ENCODE results near the gene KRTAP4-5. TPM values are rescaled to one million over a fixed set of nuclear protein-coding genes. Genes with fewer than 3 reads are reported as not detected.

Gene KRTAP4-5
- total RNA-seq, 4 donors from 2014 or later = not detected

GRCh38 chr17:41177727-41178271 is 28.2 kb upstream of the KRTAP4-5 start, which contains the start of gene KRTAP4-2:
Gene KRTAP4-2 (minus strand): TSS chr17:41178221. CDS start chr17:41178164, 57 bp downstream.
- Histone ChIP-seq H3K4me1 (peaks cover 0 to 7% (median 0%) of the 10 kb centered on the region in 4 donors), H3K27ac (no peak within 1 kb of the TSS), H3K9me3 (no peaks in the 10 kb centered on the region), H3K4me3 (no peak within 1 kb of the TSS), H3K27me3 (peaks cover 18% of the 10 kb centered on the region), H3K36me3 (no peaks in the 10 kb centered on the region)
- intact Hi-C loops (cut with DNase I; ENCODE audit: low total_unique reads) = no loop called here
- in situ Hi-C loops (cut with MboI; ENCODE audit: low pct_ligation_motif_present in 1 of 4, low pct_unique_long_range_greater_than_20kb in 1 of 4, low sequenced_read_pairs in 3 of 4) = no loop called here
- DNase-seq = no peak
- TF ChIP-seq POLR2AphosphoS5 (IDR thresholded peaks at IDR 0.05) = no peak
- TF ChIP-seq EP300 (IDR thresholded peaks at IDR 0.05; ENCODE audit: low read depth) = no peak
- TF ChIP-seq, protein P1, sequence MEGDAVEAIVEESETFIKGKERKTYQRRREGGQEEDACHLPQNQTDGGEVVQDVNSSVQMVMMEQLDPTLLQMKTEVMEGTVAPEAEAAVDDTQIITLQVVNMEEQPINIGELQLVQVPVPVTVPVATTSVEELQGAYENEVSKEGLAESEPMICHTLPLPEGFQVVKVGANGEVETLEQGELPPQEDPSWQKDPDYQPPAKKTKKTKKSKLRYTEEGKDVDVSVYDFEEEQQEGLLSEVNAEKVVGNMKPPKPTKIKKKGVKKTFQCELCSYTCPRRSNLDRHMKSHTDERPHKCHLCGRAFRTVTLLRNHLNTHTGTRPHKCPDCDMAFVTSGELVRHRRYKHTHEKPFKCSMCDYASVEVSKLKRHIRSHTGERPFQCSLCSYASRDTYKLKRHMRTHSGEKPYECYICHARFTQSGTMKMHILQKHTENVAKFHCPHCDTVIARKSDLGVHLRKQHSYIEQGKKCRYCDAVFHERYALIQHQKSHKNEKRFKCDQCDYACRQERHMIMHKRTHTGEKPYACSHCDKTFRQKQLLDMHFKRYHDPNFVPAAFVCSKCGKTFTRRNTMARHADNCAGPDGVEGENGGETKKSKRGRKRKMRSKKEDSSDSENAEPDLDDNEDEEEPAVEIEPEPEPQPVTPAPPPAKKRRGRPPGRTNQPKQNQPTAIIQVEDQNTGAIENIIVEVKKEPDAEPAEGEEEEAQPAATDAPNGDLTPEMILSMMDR (IDR thresholded peaks at IDR 0.05) = no peak
- no peak for TF ChIP-seq POLR2A (IDR thresholded peaks at IDR 0.05)
- WGBS, 2 donors (ENCODE audit: low coverage in 1 of 2) = 95% methylated on average over 6 of the region's 7 CpGs; no CpG with 5 or more reads in 1 of the 2 donors

GRCh38 chr17:41176744-41177387 is 27.2 kb upstream of the KRTAP4-5 start:
- H3K4me1 ChIP-seq = peaks cover 0 to 5% (median 0%) of the 10 kb centered on the region in 4 donors
- no peak overlapping the region for H3K27ac ChIP-seq
- H3K4me3 ChIP-seq = no peak overlapping the region
- H3K9me3 ChIP-seq = no peaks in the 10 kb centered on the region
- 67% methylated on average over 3 of the region's 3 CpGs for WGBS, 2 donors (ENCODE audit: low coverage in 1 of 2)
- intact Hi-C loops (cut with DNase I; ENCODE audit: low total_unique reads) (no loop called here), in situ Hi-C loops (cut with MboI; ENCODE audit: low pct_ligation_motif_present in 1 of 4, low pct_unique_long_range_greater_than_20kb in 1 of 4, low sequenced_read_pairs in 3 of 4) (no loop called here)
- no peak for TF ChIP-seq POLR2AphosphoS5 (IDR thresholded peaks at IDR 0.05)
- no peak for TF ChIP-seq POLR2A (IDR thresholded peaks at IDR 0.05)
- TF ChIP-seq, protein P1 (IDR thresholded peaks at IDR 0.05) = no peak
- TF ChIP-seq EP300 (IDR thresholded peaks at IDR 0.05; ENCODE audit: low read depth) = no peak
- peaks cover 18% of the 10 kb centered on the region for H3K27me3 ChIP-seq
- no peak for DNase-seq
- no peaks in the 10 kb centered on the region for H3K36me3 ChIP-seq

- no peaks in the 10 kb centered on the region for H3K36me3 ChIP-seq
- no peaks in the 10 kb centered on the region for H3K4me1 ChIP-seq
- no peak overlapping the region for H3K27ac ChIP-seq
- H3K27me3 ChIP-seq = peaks cover 10% of the 10 kb centered on the region
- DNase-seq = no peak
- in situ Hi-C loops (cut with MboI; ENCODE audit: low pct_ligation_motif_present in 1 of 4, low pct_unique_long_range_greater_than_20kb in 1 of 4, low sequenced_read_pairs in 3 of 4) (no loop called here), intact Hi-C loops (cut with DNase I; ENCODE audit: low total_unique reads) (no loop called here)
- TF ChIP-seq POLR2A (IDR thresholded peaks at IDR 0.05) = no peak
- TF ChIP-seq EP300 (IDR thresholded peaks at IDR 0.05; ENCODE audit: low read depth) = no peak
- TF ChIP-seq POLR2AphosphoS5 (IDR thresholded peaks at IDR 0.05) = no peak
- TF ChIP-seq, protein P1 (IDR thresholded peaks at IDR 0.05) = no peak
- H3K4me3 ChIP-seq = no peak overlapping the region
- H3K9me3 ChIP-seq = no peaks in the 10 kb centered on the region
- WGBS, 2 donors (ENCODE audit: low coverage in 1 of 2) = 59 to 79% methylated on average over 2 of the region's 2 CpGs
Observed at GRCh38 chr17:41171886-41172285, 22.3 kb upstream of the KRTAP4-5 start.

- WGBS, 2 donors (ENCODE audit: low coverage in 1 of 2) = 74% methylated on average over 1 of the region's 1 CpG; no CpG with 5 or more reads in 1 of the 2 donors
- Histone ChIP-seq H3K27me3 (no peaks in the 10 kb centered on the region), H3K27ac (no peak within 1 kb of the TSS), H3K36me3 (no peaks in the 10 kb centered on the region), H3K9me3 (no peaks in the 10 kb centered on the region), H3K4me1 (no peaks in the 10 kb centered on the region), H3K4me3 (no peak within 1 kb of the TSS)
- DNase-seq = no peak
- TF ChIP-seq, protein P1 (IDR thresholded peaks at IDR 0.05) = no peak
- no peak for TF ChIP-seq EP300 (IDR thresholded peaks at IDR 0.05; ENCODE audit: low read depth)
- no peak for TF ChIP-seq POLR2A (IDR thresholded peaks at IDR 0.05)
- no peak for TF ChIP-seq POLR2AphosphoS5 (IDR thresholded peaks at IDR 0.05)
- intact Hi-C loops (cut with DNase I; ENCODE audit: low total_unique reads) = no loop called here
- in situ Hi-C loops (cut with MboI; ENCODE audit: low pct_ligation_motif_present in 1 of 4, low pct_unique_long_range_greater_than_20kb in 1 of 4, low sequenced_read_pairs in 3 of 4) = no loop called here
Observed at GRCh38 chr17:41168121-41168520, 18.5 kb upstream of the KRTAP4-5 start, which contains the start of gene KRTAP4-3. Gene KRTAP4-3 (minus strand): TSS chr17:41168221. CDS start chr17:41168172, 49 bp downstream.
